GM12878 (cell line): ENCODE data around the gene CAMLG.

Source experiments
- CBFB ChIP-seq: IDR thresholded peaks from 2 replicates; pipeline ENCODE4 v1.6.1; 2016; ENCODE audit warnings: antibody characterized with exemption, low read depth
- MXI1 ChIP-seq: fragments of 150-350 bp; IDR thresholded peaks from 2 replicates; pipeline ENCODE4 v1.6.1; 2011; ENCODE audit warnings: low read depth, mild to moderate bottlenecking, inconsistent platforms, low read length, improper control_type of control experiment
- RAD21 ChIP-seq: IDR thresholded peaks from 2 replicates; pipeline ENCODE4 v1.6.1; 2011; ENCODE audit warnings: mild to moderate bottlenecking, low read depth, low read length, moderate library complexity; ENCODE audit not compliant: insufficient read depth
- SIX5 ChIP-seq: IDR thresholded peaks from 2 replicates; pipeline ENCODE4 v1.6.1; 2011; ENCODE audit warnings: mild to moderate bottlenecking, low read depth, low read length, moderate library complexity; ENCODE audit not compliant: severe bottlenecking
- SP1 ChIP-seq: IDR thresholded peaks from one replicate; pipeline ENCODE4 v1.6.1; 2011; ENCODE audit warnings: low read depth, low read length

- no peak for TF ChIP-seq MXI1
- TF ChIP-seq SIX5 = no peak
- TF ChIP-seq CBFB = no peak
- TF ChIP-seq SP1 = no peak
- TF ChIP-seq RAD21 = no peak
Observed at GRCh38 chr5:134736173-134736812, 2.1 kb upstream of the CAMLG start.
